Uterus (tissue), 4 donors: ENCODE data around the gene GSK3B. TPM values are rescaled to one million over a fixed set of nuclear protein-coding genes. Genes with fewer than 3 reads are reported as not detected.

Experiments
- DNase-seq, 2 donors: peaks; one replicate each; pipeline ENCODE4 v3.0.0-alpha.2; 2019 to 2020
- H3K27ac ChIP-seq, 2 donors: fragments of 200-600 bp; sonication (generic); 1 replicate in 1 of 2; 2 replicates in 1 of 2; pipeline ENCODE4 v1.5.1; 2016 to 2018
- H3K27me3 ChIP-seq, 2 donors: fragments of 200-600 bp; sonication (generic); one replicate each; pipeline ENCODE4 v1.5.1; 2018 to 2019; ENCODE audit warnings: control low read depth in 1 of 2
- H3K36me3 ChIP-seq, 2 donors: fragments of 200-600 bp; sonication (generic); one replicate each; pipeline ENCODE4 v1.5.1; 2019; ENCODE audit warnings: control low read depth in 1 of 2
- H3K4me1 ChIP-seq, 2 donors: fragments of 200-600 bp; sonication (generic); one replicate each; pipeline ENCODE4 v1.5.1; 2018 to 2019; ENCODE audit warnings: control low read depth in 1 of 2
- H3K4me3 ChIP-seq, 2 donors: fragments of 200-600 bp; sonication (generic); 1 replicate in 1 of 2; 2 replicates in 1 of 2; pipeline ENCODE4 v1.5.1; 2018 to 2019; ENCODE audit warnings: mild to moderate bottlenecking in 1 of 2
- H3K9me3 ChIP-seq, 2 donors: fragments of 200-600 bp; sonication (generic); one replicate each; pipeline ENCODE4 v1.5.1; 2019; ENCODE audit warnings: control low read depth in 1 of 2
- POLR2A ChIP-seq, 2 donors: fragments of 450-650 bp; IDR thresholded peaks; one replicate each; pipeline ENCODE4 v1.6.1; 2016; ENCODE audit warnings: antibody characterized with exemption in 2 of 2, mild to moderate bottlenecking in 1 of 2, moderate library complexity in 1 of 2
- intact Hi-C: fragments of 100-400 bp; cut with DNase I; formaldehyde crosslinking; loops from one replicate; pipeline ENCODE4 v1.15.1; 2023; ENCODE audit warnings: low total_unique reads
- small RNA-seq: library from RNA; depleted of rRNA; stranded (forward); fragments of <200 nt; gene quantifications from one replicate; pipeline ENCODE3, GENCODE V24; 2016
- total RNA-seq, 4 donors: library from RNA; depleted of rRNA in 3 of 4; stranded (reverse); fragments of >200 nt in 3 of 4; gene quantifications; one replicate each; pipeline versions ENCODE4 v1.1.0 to v1.2.4, GENCODE V29; 2014 to 2023
- TF ChIP-seq, protein P1 (sequence below), 4 experiments: fragments of 200-600 bp in 2 of 4; fragments of 450-650 bp in 2 of 4; sonication (generic) in 2 of 4; IDR thresholded peaks; one replicate each; pipeline ENCODE4 v1.5.1; 2016 to 2019; ENCODE audit warnings: antibody characterized with exemption in 4 of 4, mild to moderate bottlenecking in 2 of 4, moderate library complexity in 1 of 4
- donor health status: DM: yes; HTN: yes; CAD: no.

GSK3B gene
- total RNA-seq, 4 donors from 2014 or later, result 13.5 to 53.8 (median 31.3) TPM

DNA sequence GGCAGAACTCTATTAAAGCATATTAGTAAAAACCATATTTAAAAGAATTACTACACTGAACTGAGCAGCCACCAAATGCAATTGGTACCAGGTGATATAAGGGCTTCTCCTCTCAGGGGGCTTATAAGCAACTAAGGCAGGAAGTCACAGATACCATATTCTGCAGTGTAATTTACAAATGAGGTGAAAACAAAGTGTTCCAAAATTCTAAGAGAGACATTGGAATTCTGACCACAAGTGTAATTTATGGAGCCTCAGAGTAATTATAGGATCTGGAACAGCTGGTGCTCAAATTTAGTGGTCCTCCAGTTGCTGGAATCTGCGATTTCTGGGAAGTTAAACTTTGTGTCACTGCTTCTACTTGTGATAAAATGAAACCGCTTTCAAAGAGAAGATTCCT is 315.4 kb downstream of the GSK3B start:
- intact Hi-C loops, result no loop called here
- TF ChIP-seq, protein P1, sequence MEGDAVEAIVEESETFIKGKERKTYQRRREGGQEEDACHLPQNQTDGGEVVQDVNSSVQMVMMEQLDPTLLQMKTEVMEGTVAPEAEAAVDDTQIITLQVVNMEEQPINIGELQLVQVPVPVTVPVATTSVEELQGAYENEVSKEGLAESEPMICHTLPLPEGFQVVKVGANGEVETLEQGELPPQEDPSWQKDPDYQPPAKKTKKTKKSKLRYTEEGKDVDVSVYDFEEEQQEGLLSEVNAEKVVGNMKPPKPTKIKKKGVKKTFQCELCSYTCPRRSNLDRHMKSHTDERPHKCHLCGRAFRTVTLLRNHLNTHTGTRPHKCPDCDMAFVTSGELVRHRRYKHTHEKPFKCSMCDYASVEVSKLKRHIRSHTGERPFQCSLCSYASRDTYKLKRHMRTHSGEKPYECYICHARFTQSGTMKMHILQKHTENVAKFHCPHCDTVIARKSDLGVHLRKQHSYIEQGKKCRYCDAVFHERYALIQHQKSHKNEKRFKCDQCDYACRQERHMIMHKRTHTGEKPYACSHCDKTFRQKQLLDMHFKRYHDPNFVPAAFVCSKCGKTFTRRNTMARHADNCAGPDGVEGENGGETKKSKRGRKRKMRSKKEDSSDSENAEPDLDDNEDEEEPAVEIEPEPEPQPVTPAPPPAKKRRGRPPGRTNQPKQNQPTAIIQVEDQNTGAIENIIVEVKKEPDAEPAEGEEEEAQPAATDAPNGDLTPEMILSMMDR (IDR thresholded peaks at IDR 0.05), result no peak
- TF ChIP-seq POLR2A (IDR thresholded peaks at IDR 0.05), result no peak

GRCh38 chr3:119778176-119778575 is 316.1 kb downstream of the GSK3B start:
- intact Hi-C loops, result no loop called here
- H3K9me3 ChIP-seq, result no peaks in the 10 kb centered on the region
- no peaks in the 10 kb centered on the region for H3K4me1 ChIP-seq
- H3K36me3 ChIP-seq, result no peaks in the 10 kb centered on the region
- H3K27ac ChIP-seq, result no peak overlapping the region
- DNase-seq, result no peak
- TF ChIP-seq, protein P1 (IDR thresholded peaks at IDR 0.05), result no peak
- no peak for TF ChIP-seq POLR2A (IDR thresholded peaks at IDR 0.05)
- H3K4me3 ChIP-seq, result no peak overlapping the region
- no peaks in the 10 kb centered on the region for H3K27me3 ChIP-seq

More for the DNA sequence above, 315.4 kb downstream of the GSK3B start:
- no peaks in the 10 kb centered on the region for H3K9me3 ChIP-seq
- no peak overlapping the region for H3K27ac ChIP-seq
- no peaks in the 10 kb centered on the region for H3K4me1 ChIP-seq
- no peak overlapping the region for H3K4me3 ChIP-seq
- DNase-seq, result no peak
- no peaks in the 10 kb centered on the region for H3K36me3 ChIP-seq
- H3K27me3 ChIP-seq, result no peaks in the 10 kb centered on the region

DNA sequence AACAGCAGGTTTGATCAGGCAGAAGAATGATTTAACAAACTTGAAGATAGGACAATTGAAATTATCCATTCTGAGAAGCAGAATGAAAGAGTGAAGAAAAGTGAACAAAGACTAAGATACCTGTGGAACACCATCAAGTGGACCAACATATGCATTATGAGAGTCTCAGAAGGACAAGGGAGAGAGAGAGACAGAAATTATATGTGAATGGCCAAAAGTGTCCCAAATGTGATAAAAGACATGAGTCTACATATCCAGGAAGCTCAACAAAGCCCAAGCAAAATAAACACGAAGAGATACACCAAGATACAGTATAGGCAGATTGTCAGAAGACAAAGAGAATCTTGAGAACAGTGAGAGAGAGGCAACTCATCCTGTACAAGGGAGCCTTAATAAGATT is 317.9 kb downstream of the GSK3B start:
- Histone ChIP-seq H3K36me3 (no peaks in the 10 kb centered on the region), H3K4me1 (no peaks in the 10 kb centered on the region)

DNA sequence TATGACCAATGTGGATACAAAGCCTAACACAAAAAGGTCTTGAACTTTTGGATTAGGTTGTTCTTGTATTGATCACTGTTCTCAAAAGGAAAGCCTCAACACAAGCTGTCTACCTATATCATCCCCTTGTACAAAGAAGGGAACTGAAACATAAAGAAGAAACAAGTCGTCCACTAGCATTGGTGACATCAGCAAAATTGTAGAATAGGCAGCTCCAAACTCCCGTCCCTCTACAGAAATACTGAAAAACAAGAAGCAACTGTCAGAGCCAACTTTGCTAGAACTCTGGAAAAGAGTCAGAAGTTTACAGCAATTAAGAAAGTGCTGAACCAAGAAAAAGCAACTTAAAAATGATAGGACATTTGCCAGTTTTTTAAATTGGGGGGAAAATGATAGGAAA is 319.8 kb downstream of the GSK3B start:
- intact Hi-C loops, result no loop called here
- no peak for TF ChIP-seq POLR2A (IDR thresholded peaks at IDR 0.05)
- TF ChIP-seq, protein P1 (IDR thresholded peaks at IDR 0.05), result no peak
- Histone ChIP-seq H3K36me3 (no peaks in the 10 kb centered on the region), H3K4me1 (no peaks in the 10 kb centered on the region), H3K4me3 (no peak overlapping the region), H3K9me3 (no peaks in the 10 kb centered on the region), H3K27ac (no peak overlapping the region), H3K27me3 (no peaks in the 10 kb centered on the region)
- DNase-seq, result no peak

More for the DNA sequence above, 317.9 kb downstream of the GSK3B start:
- intact Hi-C loops, result no loop called here
- no peak for DNase-seq
- H3K27me3 ChIP-seq, result no peaks in the 10 kb centered on the region
- no peak overlapping the region for H3K27ac ChIP-seq
- H3K9me3 ChIP-seq, result no peaks in the 10 kb centered on the region
- H3K4me3 ChIP-seq, result no peak overlapping the region
- TF ChIP-seq, protein P1 (IDR thresholded peaks at IDR 0.05), result no peak
- TF ChIP-seq POLR2A (IDR thresholded peaks at IDR 0.05), result no peak

Small RNA genes lying within 50 kb of the gene (small RNA-seq; reads per million reads assigned to genes)
- not detected for gene RN7SL397P
- not detected for gene RN7SL762P

Other genes with a start within 250 kb of the GSK3B start
- 1 to 10 TPM in 2 of 4 donors, under 1 TPM in 1, not detected in 1; 0.59 to 5.3 (median 1.9) TPM for gene GPR156, start 190.8 kb upstream of the GSK3B start, total RNA-seq